Stomach (tissue), 9 donors: ENCODE measurements around the gene USP9X. TPM values are rescaled to one million over a fixed set of nuclear protein-coding genes. Genes with fewer than 3 reads are reported as not detected.

Source experiments
- DNase-seq, 2 donors: peaks; one replicate each; pipeline versions ENCODE4 v3.0.0 to v3.0.0-alpha.2; 2013 to 2019
- H3K27ac ChIP-seq, 5 donors: fragments of 200-600 bp in 4 of 5; sonication (generic) in 4 of 5; one replicate each; pipeline ENCODE4 v1.5.1; 2013 to 2019; ENCODE audit warnings: mild to moderate bottlenecking in 1 of 5, moderate library complexity in 1 of 5
- H3K27me3 ChIP-seq, 3 donors: fragments of 200-600 bp; sonication (generic); one replicate each; pipeline ENCODE4 v1.5.1; 2017 to 2019; ENCODE audit warnings: mixed run types in 1 of 3
- H3K36me3 ChIP-seq, 4 donors: fragments of 200-600 bp; sonication (generic); 1 replicate in 3 of 4; 2 replicates in 1 of 4; pipeline ENCODE4 v1.5.1; 2016 to 2019
- H3K4me1 ChIP-seq, 4 donors: fragments of 200-600 bp; sonication (generic); one replicate each; pipeline ENCODE4 v1.5.1; 2016 to 2019
- H3K4me3 ChIP-seq, 4 donors: fragments of 200-600 bp; sonication (generic) in 3 of 4; one replicate each; pipeline ENCODE4 v1.5.1; 2016 to 2019; ENCODE audit warnings: mild to moderate bottlenecking in 1 of 4
- H3K9me3 ChIP-seq, 4 donors: fragments of 200-600 bp; sonication (generic); one replicate each; pipeline ENCODE4 v1.5.1; 2016 to 2019
- CTCF ChIP-seq, 7 experiments: fragments of 450-650 bp in 4 of 7; fragments of 200-600 bp in 3 of 7; sonication (generic) in 3 of 7; IDR thresholded peaks; one replicate each; pipeline ENCODE4 v1.5.1; 2016 to 2019; ENCODE audit warnings: antibody characterized with exemption in 7 of 7, control low read depth in 2 of 7, mild to moderate bottlenecking in 1 of 7
- EP300 ChIP-seq: sonication (generic); formaldehyde crosslinking; IDR thresholded peaks from one replicate; pipeline ENCODE4 v1.6.1; 2017; ENCODE audit warnings: antibody characterized with exemption
- POLR2A ChIP-seq, 4 donors: fragments of 450-650 bp; IDR thresholded peaks; one replicate each; pipeline ENCODE4 v1.6.1; 2016; ENCODE audit warnings: antibody characterized with exemption in 4 of 4, control low read depth in 2 of 4, mild to moderate bottlenecking in 1 of 4, moderate library complexity in 1 of 4
- POLR2AphosphoS5 ChIP-seq, 3 donors: sonication (generic); formaldehyde crosslinking; IDR thresholded peaks; one replicate each; pipeline ENCODE4 v1.6.1; 2016; ENCODE audit warnings: antibody characterized with exemption in 3 of 3
- WGBS, 5 donors: extraction: QIAGEN DNeasy Blood & Tissue Kit in 3 of 5; methylation state at CpG; one replicate each; pipeline versions ENCODE4 v1.1.5 to v1.1.7; 2013 to 2018; 5-methylcytosine and 5-hydroxymethylcytosine counted together
- intact Hi-C: fragments of 100-400 bp; cut with DNase I; formaldehyde crosslinking; loops from one replicate; pipeline ENCODE4 v1.15.1; 2023; ENCODE audit warnings: low total_unique reads
- polyA plus RNA-seq, 3 donors: library from polyadenylated mRNA; stranded (reverse); fragments of 200-250 nt; gene quantifications; one replicate each; pipeline ENCODE4 v1.2.3, GENCODE V29; 2013
- total RNA-seq, 5 donors: library from RNA; depleted of rRNA; stranded (reverse); fragments of >200 nt; gene quantifications; one replicate each; pipeline versions ENCODE4 v1.1.0 to v1.2.3, GENCODE V29; 2014 to 2016
- donor health status: healthy with polysubstance abuse.
- donor health status: Bipolar disorder and iron deficiency.
- donor health status: healthy.

The USP9X gene
- total and polyA plus RNA-seq, 8 donors: 6.5 to 252 (median 52.6) TPM

GRCh38 chrX:41122664-41123257 lies 37.5 kb downstream of the USP9X start:
- 84 to 95% (median 93%) methylated on average over 6 to 7 of the region's 7 CpGs for WGBS, 5 donors
- Histone ChIP-seq H3K9me3 (peaks cover 0 to 7% (median 0%) of the 10 kb centered on the region in 4 donors), H3K27ac (no peak overlapping the region), H3K27me3 (no peaks in the 10 kb centered on the region), H3K36me3 (peaks cover 0 to 14% (median 9%) of the 10 kb centered on the region in 4 donors), H3K4me3 (no peak overlapping the region), H3K4me1 (peaks cover 0 to 60% (median 27%) of the 10 kb centered on the region in 4 donors)
- TF ChIP-seq POLR2A (IDR thresholded peaks at IDR 0.05): no peak
- intact Hi-C loops: no loop called here
- DNase-seq: no peak

GRCh38 chrX:41127477-41128192 lies 42.4 kb downstream of the USP9X start:
- DNase-seq: peak in 1 of 2 donors; percentile 57
- Histone ChIP-seq H3K27ac (no peak overlapping the region), H3K9me3 (peaks cover 0 to 4% (median 0%) of the 10 kb centered on the region in 4 donors), H3K4me3 (no peak overlapping the region), H3K27me3 (no peaks in the 10 kb centered on the region), H3K36me3 (peaks cover 0 to 53% (median 38%) of the 10 kb centered on the region in 4 donors), H3K4me1 (peaks cover 0 to 14% (median 9%) of the 10 kb centered on the region in 4 donors)
- TF ChIP-seq CTCF (IDR thresholded peaks at IDR 0.05): no peak
- no peak for TF ChIP-seq POLR2A (IDR thresholded peaks at IDR 0.05)
- no peak for TF ChIP-seq EP300
- no peak for TF ChIP-seq POLR2AphosphoS5 (IDR thresholded peaks at IDR 0.05)
- WGBS, 5 donors: 21 to 59% (median 25%) methylated on average over 6 of the region's 6 CpGs
- intact Hi-C loops: no loop called here

- WGBS, 5 donors: 94 to 97% (median 95%) methylated on average over 4 of the region's 4 CpGs
- no peaks in the 10 kb centered on the region for H3K27me3 ChIP-seq
- peaks cover 0 to 53% (median 40%) of the 10 kb centered on the region in 4 donors for H3K36me3 ChIP-seq
- H3K4me1 ChIP-seq: peaks cover 0 to 14% (median 9%) of the 10 kb centered on the region in 4 donors
- no peak overlapping the region for H3K27ac ChIP-seq
- intact Hi-C loops: no loop called here
- H3K9me3 ChIP-seq: no peaks in the 10 kb centered on the region
- no peak for DNase-seq
- H3K4me3 ChIP-seq: no peak overlapping the region
- TF ChIP-seq CTCF (IDR thresholded peaks at IDR 0.05) (no peak), POLR2AphosphoS5 (IDR thresholded peaks at IDR 0.05) (no peak), POLR2A (IDR thresholded peaks at IDR 0.05) (no peak), EP300 (no peak)
Measured at GRCh38 chrX:41128955-41129354, 43.7 kb downstream of the USP9X start.

- TF ChIP-seq POLR2A (IDR thresholded peaks at IDR 0.05): no peak
- TF ChIP-seq EP300: no peak
- TF ChIP-seq CTCF (IDR thresholded peaks at IDR 0.05): no peak
- no peak for TF ChIP-seq POLR2AphosphoS5 (IDR thresholded peaks at IDR 0.05)
- WGBS, 5 donors: 86 to 100% (median 92%) methylated on average over 1 of the region's 1 CpG
- H3K4me1 ChIP-seq: peaks cover 0 to 12% (median 8%) of the 10 kb centered on the region in 4 donors
- no peak overlapping the region for H3K4me3 ChIP-seq
- no peaks in the 10 kb centered on the region for H3K27me3 ChIP-seq
- intact Hi-C loops: no loop called here
- no peak for DNase-seq
- peaks cover 0 to 68% (median 53%) of the 10 kb centered on the region in 4 donors for H3K36me3 ChIP-seq
- no peak overlapping the region for H3K27ac ChIP-seq
- no peaks in the 10 kb centered on the region for H3K9me3 ChIP-seq
Measured at GRCh38 chrX:41131766-41132165, 46.5 kb downstream of the USP9X start.
